ENCODE measurements around the gene F12. TPM values are rescaled to one million over a fixed set of nuclear protein-coding genes. Genes with fewer than 3 reads are reported as not detected.

The F12 gene
- total RNA-seq, 4 donors from 2014 or later, result 2.6 to 20.1 (median 5.6) TPM

GRCh38 chr5:177357146-177357458, 52.3 kb downstream of the F12 start:
- in situ Hi-C loops (cut with MboI; ENCODE audit: low pct_ligation_motif_present in 1 of 4, low pct_unique_long_range_greater_than_20kb in 1 of 4, low sequenced_read_pairs in 3 of 4), result no loop called here
- no peak for DNase-seq
- no peak overlapping the region for H3K4me3 ChIP-seq
- peak overlapping the region in 3 of 4 donors; percentile 76 to 84 (median 78) for H3K27ac ChIP-seq
- H3K4me1 ChIP-seq, result peaks cover 13 to 34% (median 18%) of the 10 kb centered on the region in 4 donors
- intact Hi-C loops (cut with DNase I; ENCODE audit: low total_unique reads), result no loop called here
- no peaks in the 10 kb centered on the region for H3K36me3 ChIP-seq
- H3K27me3 ChIP-seq, result no peaks in the 10 kb centered on the region
- 73% methylated on average over 5 of the region's 5 CpGs; no CpG with 5 or more reads in 1 of the 2 donors for WGBS, 2 donors (ENCODE audit: low coverage in 1 of 2)
- no peaks in the 10 kb centered on the region for H3K9me3 ChIP-seq
- TF ChIP-seq EP300 (IDR thresholded peaks at IDR 0.05; ENCODE audit: low read depth) (no peak), POLR2A (IDR thresholded peaks at IDR 0.05) (no peak), POLR2AphosphoS5 (IDR thresholded peaks at IDR 0.05) (no peak)
- TF ChIP-seq, protein P1, sequence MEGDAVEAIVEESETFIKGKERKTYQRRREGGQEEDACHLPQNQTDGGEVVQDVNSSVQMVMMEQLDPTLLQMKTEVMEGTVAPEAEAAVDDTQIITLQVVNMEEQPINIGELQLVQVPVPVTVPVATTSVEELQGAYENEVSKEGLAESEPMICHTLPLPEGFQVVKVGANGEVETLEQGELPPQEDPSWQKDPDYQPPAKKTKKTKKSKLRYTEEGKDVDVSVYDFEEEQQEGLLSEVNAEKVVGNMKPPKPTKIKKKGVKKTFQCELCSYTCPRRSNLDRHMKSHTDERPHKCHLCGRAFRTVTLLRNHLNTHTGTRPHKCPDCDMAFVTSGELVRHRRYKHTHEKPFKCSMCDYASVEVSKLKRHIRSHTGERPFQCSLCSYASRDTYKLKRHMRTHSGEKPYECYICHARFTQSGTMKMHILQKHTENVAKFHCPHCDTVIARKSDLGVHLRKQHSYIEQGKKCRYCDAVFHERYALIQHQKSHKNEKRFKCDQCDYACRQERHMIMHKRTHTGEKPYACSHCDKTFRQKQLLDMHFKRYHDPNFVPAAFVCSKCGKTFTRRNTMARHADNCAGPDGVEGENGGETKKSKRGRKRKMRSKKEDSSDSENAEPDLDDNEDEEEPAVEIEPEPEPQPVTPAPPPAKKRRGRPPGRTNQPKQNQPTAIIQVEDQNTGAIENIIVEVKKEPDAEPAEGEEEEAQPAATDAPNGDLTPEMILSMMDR (IDR thresholded peaks at IDR 0.05), result no peak

- in situ Hi-C loops (cut with MboI; ENCODE audit: low pct_ligation_motif_present in 1 of 4, low pct_unique_long_range_greater_than_20kb in 1 of 4, low sequenced_read_pairs in 3 of 4), result no loop called here
- TF ChIP-seq POLR2A (IDR thresholded peaks at IDR 0.05) (no peak), EP300 (IDR thresholded peaks at IDR 0.05; ENCODE audit: low read depth) (no peak), POLR2AphosphoS5 (IDR thresholded peaks at IDR 0.05) (no peak)
- TF ChIP-seq, protein P1 (IDR thresholded peaks at IDR 0.05), result no peak
- DNase-seq, result no peak
- Histone ChIP-seq H3K36me3 (no peaks in the 10 kb centered on the region), H3K9me3 (no peaks in the 10 kb centered on the region), H3K27ac (peak overlapping the region in 1 of 4 donors; percentile 84), H3K4me1 (peaks cover 13 to 32% (median 18%) of the 10 kb centered on the region in 4 donors), H3K4me3 (no peak overlapping the region), H3K27me3 (no peaks in the 10 kb centered on the region)
- intact Hi-C loops (cut with DNase I; ENCODE audit: low total_unique reads), result no loop called here
- 22 to 65% methylated on average over 1 to 3 of the region's 3 CpGs for WGBS, 2 donors (ENCODE audit: low coverage in 1 of 2)
Observed at GRCh38 chr5:177356746-177357145, 52.6 kb downstream of the F12 start.

- Histone ChIP-seq H3K9me3 (no peaks in the 10 kb centered on the region), H3K4me1 (peaks cover 14 to 29% (median 20%) of the 10 kb centered on the region in 4 donors), H3K4me3 (no peak overlapping the region), H3K27me3 (no peaks in the 10 kb centered on the region), H3K27ac (no peak overlapping the region), H3K36me3 (no peaks in the 10 kb centered on the region)
- WGBS, 2 donors (ENCODE audit: low coverage in 1 of 2), result 22 to 29% methylated on average over 1 of the region's 1 CpG
- DNase-seq, result no peak
- intact Hi-C loops (cut with DNase I; ENCODE audit: low total_unique reads) (no loop called here), in situ Hi-C loops (cut with MboI; ENCODE audit: low pct_ligation_motif_present in 1 of 4, low pct_unique_long_range_greater_than_20kb in 1 of 4, low sequenced_read_pairs in 3 of 4) (no loop called here)
- TF ChIP-seq POLR2AphosphoS5 (IDR thresholded peaks at IDR 0.05) (no peak), POLR2A (IDR thresholded peaks at IDR 0.05) (no peak), EP300 (IDR thresholded peaks at IDR 0.05; ENCODE audit: low read depth) (no peak)
- TF ChIP-seq, protein P1 (IDR thresholded peaks at IDR 0.05), result no peak
Observed at GRCh38 chr5:177355868-177356168, 53.5 kb downstream of the F12 start.

- no peaks in the 10 kb centered on the region for H3K36me3 ChIP-seq
- intact Hi-C loops (cut with DNase I; ENCODE audit: low total_unique reads), result no loop called here
- H3K27ac ChIP-seq, result no peak overlapping the region
- H3K9me3 ChIP-seq, result no peaks in the 10 kb centered on the region
- H3K27me3 ChIP-seq, result no peaks in the 10 kb centered on the region
- WGBS, 2 donors (ENCODE audit: low coverage in 1 of 2), result 83% methylated on average over 1 of the region's 1 CpG; no CpG with 5 or more reads in 1 of the 2 donors
- H3K4me3 ChIP-seq, result no peak overlapping the region
- TF ChIP-seq, protein P1 (IDR thresholded peaks at IDR 0.05), result no peak
- no peak for TF ChIP-seq POLR2AphosphoS5 (IDR thresholded peaks at IDR 0.05)
- TF ChIP-seq EP300 (IDR thresholded peaks at IDR 0.05; ENCODE audit: low read depth), result no peak
- DNase-seq, result no peak
- peaks cover 19 to 34% (median 25%) of the 10 kb centered on the region in 4 donors for H3K4me1 ChIP-seq
- in situ Hi-C loops (cut with MboI; ENCODE audit: low pct_ligation_motif_present in 1 of 4, low pct_unique_long_range_greater_than_20kb in 1 of 4, low sequenced_read_pairs in 3 of 4), result no loop called here
Observed at GRCh38 chr5:177355162-177355867, 54.0 kb downstream of the F12 start.

All from transverse colon (tissue), 4 donors.